Mucosa of descending colon (tissue), 3 donors: ENCODE results near the gene ATP10B. TPM values are rescaled to one million over a fixed set of nuclear protein-coding genes. Genes with fewer than 3 reads are reported as not detected.

Source experiments
- ATAC-seq: fragments of 200-7000 bp; cut with Tn5 transposase; one replicate; pipeline ENCODE4 v1.9.1; 2020; ENCODE audit warnings: mild to moderate bottlenecking, moderate library complexity
- DNase-seq, 3 donors: peaks; one replicate each; pipeline ENCODE4 v3.0.0-alpha.2; 2020
- H3K36me3 ChIP-seq: fragments of 200-600 bp; one replicate; pipeline ENCODE4 v1.8.0; 2021; ENCODE audit warnings: low read depth, mild to moderate bottlenecking
- H3K4me1 ChIP-seq: fragments of 200-600 bp; one replicate; pipeline ENCODE4 v1.8.0; 2021; ENCODE audit warnings: low read depth, mild to moderate bottlenecking
- H3K4me3 ChIP-seq: fragments of 200-600 bp; one replicate; pipeline ENCODE4 v1.8.0; 2021; ENCODE audit warnings: mild to moderate bottlenecking
- H3K9me3 ChIP-seq: fragments of 200-600 bp; one replicate; pipeline ENCODE4 v1.8.0; 2021; ENCODE audit warnings: mild to moderate bottlenecking
- intact Hi-C, 2 donors: fragments of 100-400 bp; cut with DNase I in 1 of 2; cut with micrococcal nuclease in 1 of 2; formaldehyde crosslinking; loops; one replicate each; pipeline versions ENCODE4 v1.11.0 to v1.11.1; 2022; cut with DNase I, micrococcal nuclease
- total RNA-seq, 3 donors: library from RNA; stranded (reverse); fragmentation: NEBNext Ultra II Directional in 2 of 3; extraction: Animal tissue kit (Norgen Biotek cat#: 25700) in 2 of 3; gene quantifications; one replicate each; pipeline versions ENCODE4 v1.2.1 to v1.2.4, GENCODE V29; 2021 to 2023
- TF ChIP-seq, protein P1 (sequence below): fragments of 200-600 bp; IDR thresholded peaks from one replicate; pipeline ENCODE4 v1.8.0; 2022; ENCODE audit warnings: antibody characterized with exemption, mild to moderate bottlenecking
- donor health status: DM: no; HTN: no; CAD: no; lungs with moderate emphysema.
- donor health status: DM: no; HTN: no; CAD: no.
- donor health status: DM: no; HTN: yes; CAD: no.

The ATP10B gene
- total RNA-seq, 3 donors from 2014 or later = 112 to 265 (median 211) TPM

DNA sequence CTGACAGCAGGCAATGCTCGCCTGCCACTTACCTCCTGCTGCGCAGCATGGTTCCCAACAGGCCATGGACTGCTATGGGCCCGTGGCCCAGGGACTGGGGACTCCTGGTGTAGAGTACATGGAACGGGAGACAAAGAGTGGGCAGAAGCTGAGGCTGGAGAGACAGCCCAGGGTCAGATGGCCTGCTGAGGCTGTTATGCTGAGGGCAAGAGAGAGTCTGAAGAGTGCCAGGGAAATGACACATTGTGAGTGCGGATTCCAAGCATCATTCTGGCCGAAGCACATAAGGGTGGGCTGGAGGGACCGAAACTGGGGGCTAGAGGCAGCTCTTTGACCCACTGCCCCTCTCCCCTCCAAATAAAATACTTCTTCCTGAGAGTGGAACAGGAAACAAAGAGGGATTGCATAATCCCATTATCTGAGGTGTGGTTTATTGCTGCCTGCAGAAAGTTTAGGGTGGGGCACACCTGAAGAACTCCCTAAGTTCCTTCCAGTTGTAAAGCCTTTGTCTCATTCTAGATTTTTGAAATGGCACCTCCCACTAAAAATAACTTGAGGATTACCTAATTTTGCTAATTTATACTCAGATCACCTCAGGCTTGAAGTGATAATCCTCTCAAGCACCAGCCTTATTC is 158.1 kb downstream of the ATP10B start:
- Histone ChIP-seq H3K4me3 (no peak overlapping the region), H3K4me1 (peaks cover 43% of the 10 kb centered on the region), H3K9me3 (no peaks in the 10 kb centered on the region), H3K36me3 (no peaks in the 10 kb centered on the region)
- intact Hi-C loops = no loop called here
- TF ChIP-seq, protein P1, sequence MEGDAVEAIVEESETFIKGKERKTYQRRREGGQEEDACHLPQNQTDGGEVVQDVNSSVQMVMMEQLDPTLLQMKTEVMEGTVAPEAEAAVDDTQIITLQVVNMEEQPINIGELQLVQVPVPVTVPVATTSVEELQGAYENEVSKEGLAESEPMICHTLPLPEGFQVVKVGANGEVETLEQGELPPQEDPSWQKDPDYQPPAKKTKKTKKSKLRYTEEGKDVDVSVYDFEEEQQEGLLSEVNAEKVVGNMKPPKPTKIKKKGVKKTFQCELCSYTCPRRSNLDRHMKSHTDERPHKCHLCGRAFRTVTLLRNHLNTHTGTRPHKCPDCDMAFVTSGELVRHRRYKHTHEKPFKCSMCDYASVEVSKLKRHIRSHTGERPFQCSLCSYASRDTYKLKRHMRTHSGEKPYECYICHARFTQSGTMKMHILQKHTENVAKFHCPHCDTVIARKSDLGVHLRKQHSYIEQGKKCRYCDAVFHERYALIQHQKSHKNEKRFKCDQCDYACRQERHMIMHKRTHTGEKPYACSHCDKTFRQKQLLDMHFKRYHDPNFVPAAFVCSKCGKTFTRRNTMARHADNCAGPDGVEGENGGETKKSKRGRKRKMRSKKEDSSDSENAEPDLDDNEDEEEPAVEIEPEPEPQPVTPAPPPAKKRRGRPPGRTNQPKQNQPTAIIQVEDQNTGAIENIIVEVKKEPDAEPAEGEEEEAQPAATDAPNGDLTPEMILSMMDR = no peak
- peak; percentile 93 for ATAC-seq
- peak in 1 of 3 donors; percentile 60 for DNase-seq

DNA sequence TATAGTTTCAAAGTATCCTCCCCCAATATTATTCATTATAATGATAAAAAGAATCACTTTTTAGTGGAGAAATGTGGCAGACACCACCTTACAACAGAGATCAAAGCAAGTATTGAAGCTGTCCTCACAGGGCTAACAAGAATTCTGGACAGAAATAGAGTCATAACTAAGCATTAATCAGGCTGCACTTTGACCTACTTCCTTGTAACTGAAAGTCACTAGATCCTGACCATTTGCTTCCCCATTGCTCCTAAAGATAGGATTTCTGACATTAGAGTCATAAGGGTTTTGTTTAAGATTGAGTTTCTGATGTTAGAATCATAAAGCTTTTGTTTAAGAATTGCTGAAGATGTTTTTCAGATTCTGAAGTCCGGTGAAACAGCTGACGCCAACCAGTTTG is 159.7 kb downstream of the ATP10B start:
- Histone ChIP-seq H3K4me3 (no peak overlapping the region), H3K4me1 (peaks cover 27% of the 10 kb centered on the region), H3K9me3 (no peaks in the 10 kb centered on the region), H3K36me3 (no peaks in the 10 kb centered on the region)
- DNase-seq = no peak
- TF ChIP-seq, protein P1 = no peak
- intact Hi-C loops = no loop called here
- ATAC-seq = peak; percentile 55

DNA sequence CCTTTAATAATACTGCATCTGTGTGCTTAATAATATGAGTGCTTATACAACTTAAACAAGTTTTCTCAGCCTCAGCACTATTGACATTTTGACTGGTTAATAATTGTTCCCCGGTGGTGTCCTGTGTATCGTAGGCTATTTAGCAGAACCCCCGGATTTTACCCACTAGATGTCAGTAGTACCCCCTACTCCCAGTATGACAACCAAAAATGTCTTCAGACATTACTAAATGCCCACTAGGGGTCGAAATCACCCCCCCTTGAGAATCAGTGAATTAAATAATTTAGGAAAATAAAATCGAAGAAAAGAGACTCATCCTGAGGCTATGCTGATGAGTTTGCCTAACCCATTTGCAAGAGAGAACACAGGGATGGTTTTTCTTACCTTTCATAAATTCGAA is 166.3 kb downstream of the ATP10B start:
- TF ChIP-seq, protein P1 = no peak
- Histone ChIP-seq H3K9me3 (no peaks in the 10 kb centered on the region), H3K4me1 (peaks cover 7% of the 10 kb centered on the region), H3K4me3 (no peak overlapping the region), H3K36me3 (no peaks in the 10 kb centered on the region)
- ATAC-seq (peak; percentile 55), DNase-seq (peak in 1 of 3 donors; percentile 56)
- intact Hi-C loops = no loop called here

DNA sequence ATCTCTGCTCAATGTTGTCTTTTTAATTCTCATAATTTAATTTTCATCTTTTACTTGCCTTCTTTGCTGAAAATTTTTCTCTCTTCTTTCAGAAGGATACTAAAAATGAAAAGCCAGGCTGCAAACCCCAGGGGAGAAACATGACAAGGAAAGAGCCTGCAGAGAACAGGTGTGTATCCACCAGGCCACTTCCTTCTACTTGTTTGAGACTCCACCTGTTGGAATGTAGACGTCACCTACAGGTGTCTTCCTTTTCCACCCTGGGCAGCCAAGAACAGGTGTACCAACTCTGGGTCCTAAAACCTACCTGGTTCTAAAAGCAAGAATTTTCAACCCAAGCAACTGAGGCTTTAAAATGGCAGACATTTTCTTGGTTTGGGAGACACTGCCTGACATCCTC is 166.8 kb downstream of the ATP10B start:
- TF ChIP-seq, protein P1 = no peak
- Histone ChIP-seq H3K36me3 (no peaks in the 10 kb centered on the region), H3K4me1 (peaks cover 12% of the 10 kb centered on the region), H3K9me3 (no peaks in the 10 kb centered on the region), H3K4me3 (peak overlapping the region; percentile 30)
- peak; percentile 95 for ATAC-seq
- peak in 1 of 3 donors; percentile 90 for DNase-seq
- intact Hi-C loops = no loop called here

DNA sequence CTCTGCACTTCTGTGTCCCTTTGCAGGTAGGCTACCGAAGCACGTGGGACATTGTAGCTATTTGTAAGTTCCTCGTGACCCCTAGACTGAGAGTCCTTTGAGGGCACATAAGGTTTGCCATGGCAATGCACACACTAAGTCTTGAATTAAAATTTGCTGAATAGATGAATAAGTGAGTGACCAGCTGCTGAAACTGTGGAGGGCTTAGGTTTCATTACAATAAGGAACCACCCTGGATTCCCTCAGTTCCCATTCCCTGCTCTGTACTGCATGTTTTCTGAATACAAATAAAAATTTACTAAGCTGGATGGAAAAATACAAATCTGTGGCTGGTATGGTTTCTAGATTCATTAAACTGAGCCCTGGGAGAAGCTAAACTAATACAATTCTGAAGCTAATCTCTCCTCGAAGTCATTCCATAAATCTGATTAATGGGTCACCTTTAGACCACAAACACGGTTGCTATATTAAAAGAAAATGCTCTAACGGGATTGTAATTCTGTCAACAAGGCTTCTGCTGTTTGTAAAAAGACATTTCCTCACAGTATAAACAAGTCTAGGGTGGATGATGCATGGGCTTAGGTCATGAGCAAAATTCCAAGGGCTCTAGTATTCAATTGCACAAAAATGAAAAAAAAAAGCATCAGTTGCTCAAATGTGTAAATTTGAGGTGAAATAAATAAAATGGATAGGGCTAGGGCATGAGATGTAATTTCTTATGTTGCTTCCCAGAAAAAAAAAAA is 172.3 kb downstream of the ATP10B start:
- no peak for DNase-seq
- Histone ChIP-seq H3K4me1 (peaks cover 15% of the 10 kb centered on the region), H3K36me3 (no peaks in the 10 kb centered on the region), H3K4me3 (no peak overlapping the region), H3K9me3 (no peaks in the 10 kb centered on the region)
- intact Hi-C loops = loop anchor here in 1 of 2 donors (5.0 kb wide), 1 partner anchor 108 kb away; no protein-coding TSS in a partner anchor
- TF ChIP-seq, protein P1 = no peak
- no peak for ATAC-seq
